HEK293 (cell line): Measurements from ENCODE around the gene LRRC46.

ENCODE experiments used
- BCL11A ChIP-seq: fragments of 450-650 bp; formaldehyde crosslinking; IDR thresholded peaks from 2 replicates; pipeline ENCODE4 v1.5.1; 2016; ENCODE audit warnings: low read depth, missing biosample characterization, missing genetic modification characterization
- BCL11B ChIP-seq: fragments of 450-650 bp; formaldehyde crosslinking; IDR thresholded peaks from 2 replicates; pipeline ENCODE4 v1.5.1; 2016; ENCODE audit warnings: low read depth, missing biosample characterization, missing genetic modification characterization
- KLF10 ChIP-seq: fragments of 450-650 bp; IDR thresholded peaks from 2 replicates; pipeline ENCODE4 v1.5.1; 2018; ENCODE audit warnings: missing biosample characterization, mild to moderate bottlenecking, missing genetic modification characterization
- PRDM1 ChIP-seq: fragments of 450-650 bp; formaldehyde crosslinking; IDR thresholded peaks from 2 replicates; pipeline ENCODE4; 2016; ENCODE audit warnings: missing biosample characterization, missing genetic modification characterization
- SP3 ChIP-seq: fragments of 450-650 bp; formaldehyde crosslinking; IDR thresholded peaks from 2 replicates; pipeline ENCODE4 v1.5.1; 2016; ENCODE audit warnings: missing biosample characterization, missing genetic modification characterization
- TCF7L2 ChIP-seq: IDR thresholded peaks from 2 replicates; pipeline ENCODE4 v1.6.1; 2011; ENCODE audit warnings: low read depth, mild to moderate bottlenecking, inconsistent platforms, low read length, moderate library complexity, borderline replicate concordance
- TRIM28 ChIP-seq: IDR thresholded peaks from 2 replicates; pipeline ENCODE4 v1.6.1; 2011; ENCODE audit warnings: low read length, control low read depth, borderline replicate concordance
- YY1 ChIP-seq: fragments of 450-650 bp; formaldehyde crosslinking; IDR thresholded peaks from 2 replicates; pipeline ENCODE4 v1.5.1; 2018; ENCODE audit warnings: missing biosample characterization, missing genetic modification characterization
- ZEB2 ChIP-seq: fragments of 450-650 bp; formaldehyde crosslinking; IDR thresholded peaks from 2 replicates; pipeline ENCODE4 v1.5.1; 2016; ENCODE audit warnings: missing biosample characterization, missing genetic modification characterization
- ZFP41 ChIP-seq: fragments of 450-650 bp; formaldehyde crosslinking; IDR thresholded peaks from 2 replicates; pipeline ENCODE4 v1.5.1; 2016; ENCODE audit warnings: missing biosample characterization, missing genetic modification characterization, borderline replicate concordance
- ZFP69B ChIP-seq: fragments of 450-650 bp; formaldehyde crosslinking; IDR thresholded peaks from 2 replicates; pipeline ENCODE4 v1.5.1; 2016; ENCODE audit warnings: missing biosample characterization, missing genetic modification characterization
- ZNF114 ChIP-seq: fragments of 450-650 bp; formaldehyde crosslinking; IDR thresholded peaks from 2 replicates; pipeline ENCODE4 v1.5.0; 2017; ENCODE audit warnings: missing biosample characterization, missing genetic modification characterization
- ZNF121 ChIP-seq: fragments of 450-650 bp; formaldehyde crosslinking; IDR thresholded peaks from 2 replicates; pipeline ENCODE4 v1.5.1; 2016; ENCODE audit warnings: missing biosample characterization, missing genetic modification characterization
- ZNF24 ChIP-seq: fragments of 450-650 bp; formaldehyde crosslinking; IDR thresholded peaks from 2 replicates; pipeline ENCODE4 v1.5.1; 2016; ENCODE audit warnings: missing biosample characterization, missing genetic modification characterization
- ZNF266 ChIP-seq: fragments of 450-650 bp; formaldehyde crosslinking; IDR thresholded peaks from 2 replicates; pipeline ENCODE4 v1.5.1; 2016; ENCODE audit warnings: missing biosample characterization, missing genetic modification characterization, low read depth
- ZNF274 ChIP-seq, 2 experiments: fragments of 200-500 bp in 1 of 2; fragments of 450-650 bp in 1 of 2; sonication (Bioruptor generic) in 1 of 2; formaldehyde crosslinking in 1 of 2; IDR thresholded peaks; 2 replicates each; pipeline versions ENCODE4 v1.5.1 to v1.6.1; 2014 to 2016; ENCODE audit warnings: borderline replicate concordance in 1 of 2, inconsistent platforms in 1 of 2, low read length in 1 of 2, missing biosample characterization in 1 of 2, missing genetic modification characterization in 1 of 2
- ZNF311 ChIP-seq: fragments of 450-650 bp; formaldehyde crosslinking; IDR thresholded peaks from 2 replicates; pipeline ENCODE4 v1.5.1; 2017; ENCODE audit warnings: missing biosample characterization, missing genetic modification characterization, borderline replicate concordance
- ZNF350 ChIP-seq: fragments of 450-650 bp; formaldehyde crosslinking; IDR thresholded peaks from 2 replicates; pipeline ENCODE4 v1.5.0; 2017; ENCODE audit warnings: missing biosample characterization, mild to moderate bottlenecking, missing genetic modification characterization
- ZNF473 ChIP-seq: fragments of 450-650 bp; formaldehyde crosslinking; IDR thresholded peaks from 2 replicates; pipeline ENCODE4 v1.5.1; 2017; ENCODE audit warnings: missing biosample characterization, missing genetic modification characterization
- ZNF514 ChIP-seq: fragments of 450-650 bp; formaldehyde crosslinking; IDR thresholded peaks from 2 replicates; pipeline ENCODE4 v1.5.1; 2016; ENCODE audit warnings: missing biosample characterization, missing genetic modification characterization
- ZNF521 ChIP-seq: fragments of 450-650 bp; formaldehyde crosslinking; IDR thresholded peaks from 2 replicates; pipeline ENCODE4 v1.5.1; 2017; ENCODE audit warnings: missing biosample characterization, mild to moderate bottlenecking, missing genetic modification characterization
- ZNF610 ChIP-seq: fragments of 450-650 bp; formaldehyde crosslinking; IDR thresholded peaks from 2 replicates; pipeline ENCODE4 v1.5.1; 2016; ENCODE audit warnings: missing biosample characterization, missing genetic modification characterization, borderline replicate concordance
- ZNF677 ChIP-seq: fragments of 450-650 bp; IDR thresholded peaks from 2 replicates; pipeline ENCODE4 v1.5.0; 2018; ENCODE audit warnings: missing biosample characterization, mild to moderate bottlenecking, missing genetic modification characterization, moderate library complexity
- ZNF701 ChIP-seq: fragments of 450-650 bp; formaldehyde crosslinking; IDR thresholded peaks from 2 replicates; pipeline ENCODE4 v1.5.1; 2016; ENCODE audit warnings: missing biosample characterization, missing genetic modification characterization
- ZNF747 ChIP-seq: fragments of 450-650 bp; formaldehyde crosslinking; IDR thresholded peaks from 2 replicates; pipeline ENCODE4 v1.5.1; 2016; ENCODE audit warnings: missing biosample characterization, missing genetic modification characterization
- ZNF830 ChIP-seq: fragments of 450-650 bp; IDR thresholded peaks from 2 replicates; pipeline ENCODE4 v1.5.0; 2018; ENCODE audit warnings: missing biosample characterization, missing genetic modification characterization, low read depth, mild to moderate bottlenecking, moderate library complexity
- ZSCAN16 ChIP-seq: fragments of 450-650 bp; formaldehyde crosslinking; IDR thresholded peaks from 2 replicates; pipeline ENCODE4 v1.5.1; 2016; ENCODE audit warnings: missing biosample characterization, missing genetic modification characterization
- ZSCAN23 ChIP-seq: fragments of 450-650 bp; formaldehyde crosslinking; IDR thresholded peaks from 2 replicates; pipeline ENCODE4 v1.5.1; 2016; ENCODE audit warnings: missing biosample characterization, missing genetic modification characterization
- TF ChIP-seq, protein P1 (sequence below): fragments of 450-650 bp; formaldehyde crosslinking; IDR thresholded peaks from 2 replicates; pipeline ENCODE4 v1.5.1; 2016; ENCODE audit warnings: missing biosample characterization, missing genetic modification characterization
- TF ChIP-seq, protein P2 (sequence below): fragments of 450-650 bp; IDR thresholded peaks from 2 replicates; pipeline ENCODE4 v1.5.1; 2018; ENCODE audit warnings: missing biosample characterization, missing genetic modification characterization
- TF ChIP-seq, protein P3 (sequence below): fragments of 450-650 bp; formaldehyde crosslinking; IDR thresholded peaks from 2 replicates; pipeline ENCODE4; 2016; ENCODE audit warnings: missing biosample characterization, missing genetic modification characterization
- TF ChIP-seq, protein P4 (sequence below): fragments of 450-650 bp; formaldehyde crosslinking; IDR thresholded peaks from 2 replicates; pipeline ENCODE4 v1.5.1; 2017; ENCODE audit warnings: missing biosample characterization, mild to moderate bottlenecking, missing genetic modification characterization, moderate library complexity
- TF ChIP-seq, protein P5 (sequence below): fragments of 450-650 bp; formaldehyde crosslinking; IDR thresholded peaks from 2 replicates; pipeline ENCODE4 v1.5.1; 2016; ENCODE audit warnings: missing biosample characterization, missing genetic modification characterization, borderline replicate concordance

The LRRC46 gene

DNA sequence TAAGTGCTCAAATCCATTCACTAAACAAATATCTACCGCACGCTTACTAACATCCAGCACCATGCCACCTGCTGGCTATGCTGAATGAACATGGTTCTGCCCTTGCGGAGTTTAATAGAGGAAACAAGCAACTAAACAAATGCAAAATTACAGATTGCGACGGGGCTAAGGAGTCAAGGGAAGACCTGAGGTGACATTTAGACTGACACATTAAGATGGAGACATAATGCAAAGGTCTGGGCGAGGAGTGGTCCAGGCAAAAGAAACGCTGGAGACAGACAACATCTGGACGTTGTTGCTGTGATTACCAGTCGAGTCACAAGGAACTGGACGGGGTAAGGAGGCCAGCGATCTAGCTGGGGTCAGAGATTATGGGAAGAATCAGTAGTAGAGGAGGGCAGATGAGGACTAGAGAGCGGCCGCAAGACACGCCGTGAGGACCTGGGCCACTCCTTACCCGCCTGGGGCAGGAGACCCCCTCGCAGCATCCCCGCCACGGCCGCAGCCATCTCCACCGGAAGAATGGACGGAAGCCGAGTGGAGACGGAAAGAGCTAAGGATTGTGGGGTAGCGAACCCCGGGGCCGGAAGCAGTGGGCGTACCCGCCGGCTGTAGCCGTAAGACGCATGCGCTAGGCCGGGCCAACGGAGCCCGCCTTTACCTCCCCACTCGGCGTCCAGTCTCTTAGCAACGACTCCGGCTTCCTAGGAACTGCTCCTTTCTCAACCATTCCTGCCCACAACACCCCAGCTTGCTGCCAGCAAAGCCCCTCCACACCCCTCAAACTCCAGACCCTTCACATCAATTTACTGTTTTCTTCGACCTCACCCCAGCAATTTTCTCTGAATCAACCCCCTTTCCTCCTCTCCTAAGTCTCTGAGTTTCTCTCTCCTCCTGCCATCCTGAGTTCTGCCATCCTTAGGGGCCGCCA is at the start of gene LRRC46, which contains the start of gene MRPL10 (continued):
- TF ChIP-seq ZNF830 (tag by site-specific recombination): no peak
- TF ChIP-seq, protein P1, sequence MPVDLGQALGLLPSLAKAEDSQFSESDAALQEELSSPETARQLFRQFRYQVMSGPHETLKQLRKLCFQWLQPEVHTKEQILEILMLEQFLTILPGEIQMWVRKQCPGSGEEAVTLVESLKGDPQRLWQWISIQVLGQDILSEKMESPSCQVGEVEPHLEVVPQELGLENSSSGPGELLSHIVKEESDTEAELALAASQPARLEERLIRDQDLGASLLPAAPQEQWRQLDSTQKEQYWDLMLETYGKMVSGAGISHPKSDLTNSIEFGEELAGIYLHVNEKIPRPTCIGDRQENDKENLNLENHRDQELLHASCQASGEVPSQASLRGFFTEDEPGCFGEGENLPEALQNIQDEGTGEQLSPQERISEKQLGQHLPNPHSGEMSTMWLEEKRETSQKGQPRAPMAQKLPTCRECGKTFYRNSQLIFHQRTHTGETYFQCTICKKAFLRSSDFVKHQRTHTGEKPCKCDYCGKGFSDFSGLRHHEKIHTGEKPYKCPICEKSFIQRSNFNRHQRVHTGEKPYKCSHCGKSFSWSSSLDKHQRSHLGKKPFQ (tag by site-specific recombination): no peak
- TF ChIP-seq ZSCAN16 (tag by site-specific recombination): no peak
- TF ChIP-seq ZNF350: no peak
- TF ChIP-seq ZFP41 (tag by site-specific recombination): no peak
- TF ChIP-seq ZFP69B (tag by site-specific recombination): no peak
- TF ChIP-seq ZNF121 (tag by site-specific recombination): no peak
- TF ChIP-seq ZNF521 (tag by site-specific recombination): no peak
- TF ChIP-seq ZNF677 (tag by site-specific recombination): no peak
- TF ChIP-seq YY1 (tag by site-specific recombination): peak; percentile 87; the same call in 1 of the 2 replicates
- TF ChIP-seq, protein P2, sequence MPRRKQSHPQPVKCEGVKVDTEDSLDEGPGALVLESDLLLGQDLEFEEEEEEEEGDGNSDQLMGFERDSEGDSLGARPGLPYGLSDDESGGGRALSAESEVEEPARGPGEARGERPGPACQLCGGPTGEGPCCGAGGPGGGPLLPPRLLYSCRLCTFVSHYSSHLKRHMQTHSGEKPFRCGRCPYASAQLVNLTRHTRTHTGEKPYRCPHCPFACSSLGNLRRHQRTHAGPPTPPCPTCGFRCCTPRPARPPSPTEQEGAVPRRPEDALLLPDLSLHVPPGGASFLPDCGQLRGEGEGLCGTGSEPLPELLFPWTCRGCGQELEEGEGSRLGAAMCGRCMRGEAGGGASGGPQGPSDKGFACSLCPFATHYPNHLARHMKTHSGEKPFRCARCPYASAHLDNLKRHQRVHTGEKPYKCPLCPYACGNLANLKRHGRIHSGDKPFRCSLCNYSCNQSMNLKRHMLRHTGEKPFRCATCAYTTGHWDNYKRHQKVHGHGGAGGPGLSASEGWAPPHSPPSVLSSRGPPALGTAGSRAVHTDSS (tag by site-specific recombination): no peak
- 0 out of 2 replicates have a peak, but pooled peaks have one; percentile 67 for TF ChIP-seq ZNF24
- no peak for TF ChIP-seq TCF7L2
- TF ChIP-seq ZNF311 (tag by site-specific recombination): no peak
- TF ChIP-seq ZNF114 (tag by site-specific recombination): no peak
- TF ChIP-seq TRIM28: 0 out of 2 replicates have a peak, but pooled peaks have one; percentile 9
- TF ChIP-seq ZSCAN23 (tag by site-specific recombination): no peak
- TF ChIP-seq ZEB2 (tag by site-specific recombination): peak; percentile 75
- no peak for TF ChIP-seq ZNF514
- no peak for TF ChIP-seq ZNF473 (tag by site-specific recombination)
- TF ChIP-seq PRDM1 (tag by site-specific recombination): no peak
- TF ChIP-seq ZNF266: no peak
- TF ChIP-seq ZNF701 (tag by site-specific recombination): no peak
- TF ChIP-seq, protein P3, sequence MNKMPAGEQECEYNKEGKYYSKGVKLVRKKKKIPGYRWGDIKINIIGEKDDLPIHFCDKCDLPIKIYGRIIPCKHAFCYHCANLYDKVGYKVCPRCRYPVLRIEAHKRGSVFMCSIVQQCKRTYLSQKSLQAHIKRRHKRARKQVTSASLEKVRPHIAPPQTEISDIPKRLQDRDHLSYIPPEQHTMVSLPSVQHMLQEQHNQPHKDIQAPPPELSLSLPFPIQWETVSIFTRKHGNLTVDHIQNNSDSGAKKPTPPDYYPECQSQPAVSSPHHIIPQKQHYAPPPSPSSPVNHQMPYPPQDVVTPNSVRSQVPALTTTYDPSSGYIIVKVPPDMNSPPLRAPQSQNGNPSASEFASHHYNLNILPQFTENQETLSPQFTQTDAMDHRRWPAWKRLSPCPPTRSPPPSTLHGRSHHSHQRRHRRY: no peak
- TF ChIP-seq, protein P4, sequence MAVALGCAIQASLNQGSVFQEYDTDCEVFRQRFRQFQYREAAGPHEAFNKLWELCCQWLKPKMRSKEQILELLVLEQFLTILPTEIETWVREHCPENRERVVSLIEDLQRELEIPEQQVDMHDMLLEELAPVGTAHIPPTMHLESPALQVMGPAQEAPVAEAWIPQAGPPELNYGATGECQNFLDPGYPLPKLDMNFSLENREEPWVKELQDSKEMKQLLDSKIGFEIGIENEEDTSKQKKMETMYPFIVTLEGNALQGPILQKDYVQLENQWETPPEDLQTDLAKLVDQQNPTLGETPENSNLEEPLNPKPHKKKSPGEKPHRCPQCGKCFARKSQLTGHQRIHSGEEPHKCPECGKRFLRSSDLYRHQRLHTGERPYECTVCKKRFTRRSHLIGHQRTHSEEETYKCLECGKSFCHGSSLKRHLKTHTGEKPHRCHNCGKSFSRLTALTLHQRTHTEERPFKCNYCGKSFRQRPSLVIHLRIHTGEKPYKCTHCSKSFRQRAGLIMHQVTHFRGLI (tag by site-specific recombination): no peak
- no peak for TF ChIP-seq ZNF747 (tag by site-specific recombination)
- TF ChIP-seq, protein P5, sequence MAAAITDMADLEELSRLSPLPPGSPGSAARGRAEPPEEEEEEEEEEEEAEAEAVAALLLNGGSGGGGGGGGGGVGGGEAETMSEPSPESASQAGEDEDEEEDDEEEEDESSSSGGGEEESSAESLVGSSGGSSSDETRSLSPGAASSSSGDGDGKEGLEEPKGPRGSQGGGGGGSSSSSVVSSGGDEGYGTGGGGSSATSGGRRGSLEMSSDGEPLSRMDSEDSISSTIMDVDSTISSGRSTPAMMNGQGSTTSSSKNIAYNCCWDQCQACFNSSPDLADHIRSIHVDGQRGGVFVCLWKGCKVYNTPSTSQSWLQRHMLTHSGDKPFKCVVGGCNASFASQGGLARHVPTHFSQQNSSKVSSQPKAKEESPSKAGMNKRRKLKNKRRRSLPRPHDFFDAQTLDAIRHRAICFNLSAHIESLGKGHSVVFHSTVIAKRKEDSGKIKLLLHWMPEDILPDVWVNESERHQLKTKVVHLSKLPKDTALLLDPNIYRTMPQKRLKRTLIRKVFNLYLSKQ (tag by site-specific recombination): no peak
- TF ChIP-seq ZNF610: no peak
- no peak for TF ChIP-seq ZNF274 (IDR thresholded peaks at IDR 0.05; ENCODE audit: low read length)
- TF ChIP-seq ZNF274 (tag by site-specific recombination; IDR thresholded peaks at IDR 0.05; ENCODE audit: borderline replicate concordance): no peak
- TF ChIP-seq BCL11A (tag by site-specific recombination): no peak
- no peak for TF ChIP-seq BCL11B
- TF ChIP-seq KLF10: no peak
- peak; percentile 79 for TF ChIP-seq SP3 (tag by site-specific recombination)
